HepG2 (cell line): ENCODE measurements around the gene SCFD2. TPM values are rescaled to one million over a fixed set of nuclear protein-coding genes. Genes with fewer than 3 reads are reported as not detected.

ENCODE experiments used
- ATAC-seq: fragments of 200-7000 bp; cut with Tn5 transposase; 3 replicates; pipeline ENCODE4 v1.9.1; 2020; ENCODE audit warnings: mild to moderate bottlenecking, moderate library complexity
- BruUV-seq: library from RNA; stranded (reverse); fragments of 400-500 nt; replicated peaks from 2 replicates; lab custom pipeline; 2021; lab: Mats Ljungman, UMichigan
- CTCF ChIA-PET: fragments of 300-600 bp; formaldehyde crosslinking; extraction: SDS; loops from one replicate; lab custom pipeline; 2021; ENCODE audit warnings: low total read pairs, inconsistent platforms, low intra/inter-chr PET ratio; lab: Yijun Ruan, JAX
- POLR2A ChIA-PET: fragments of 350-600 bp; sonication (Branson Sonifier 250); formaldehyde crosslinking; loops from one replicate; lab custom pipeline; 2020; ENCODE audit warnings: antibody characterized with exemption, inconsistent platforms; lab: Yijun Ruan, JAX
- DNase-seq: peaks from one replicate; pipeline ENCODE4 v3.0.0-alpha.2; 2015; ENCODE audit warnings: low spot score
- FAIRE-seq: peaks from 3 replicates; lab custom pipeline; 2011; peaks lifted over from hg19 to GRCh38; lab: Jason Lieb, UNC
- H2AFZ ChIP-seq: one replicate; pipeline ENCODE4 v1.6.1; 2011; ENCODE audit warnings: low read length, inconsistent platforms
- H3K27ac ChIP-seq: fragments of 300-600 bp; 3 replicates; pipeline ENCODE4 v1.8.0; 2011; ENCODE audit warnings: mixed run types, mild to moderate bottlenecking, mixed read lengths, low read length, inconsistent platforms; ENCODE audit not compliant: insufficient read depth; ENCODE audit errors: extremely low read length
- H3K27me3 ChIP-seq, 2 experiments: fragments of 200-600 bp in 1 of 2; 2 replicates in 1 of 2; 3 replicates in 1 of 2; pipeline versions ENCODE4 v1.6.0 to v1.8.0; 2011; ENCODE audit warnings: low read length in 2 of 2, mild to moderate bottlenecking in 2 of 2, moderate library complexity in 2 of 2, inconsistent platforms in 1 of 2; ENCODE audit not compliant: insufficient read depth in 2 of 2, control insufficient read depth in 1 of 2
- H3K36me3 ChIP-seq, 2 experiments: fragments of 200-600 bp in 1 of 2; replicated peaks in 1 of 2; 2 replicates in 1 of 2; 3 replicates in 1 of 2; pipeline versions ENCODE4 v1.5.1 to v1.8.0; 2011; ENCODE audit warnings: low read length in 2 of 2, inconsistent platforms in 1 of 2; ENCODE audit not compliant: insufficient read depth in 2 of 2, control insufficient read depth in 1 of 2
- H3K4me1 ChIP-seq: 2 replicates; pipeline ENCODE4 v1.5.1; 2012; ENCODE audit warnings: low read length, inconsistent platforms; ENCODE audit not compliant: insufficient read depth
- H3K4me2 ChIP-seq: 2 replicates; pipeline ENCODE4 v1.6.0; 2011; ENCODE audit warnings: low read depth, low read length, inconsistent platforms
- H3K4me3 ChIP-seq, 3 experiments: fragments of 200-600 bp in 1 of 3; sonication (generic), shearing (Covaris generic) in 1 of 3; replicated peaks in 1 of 3; 2 replicates each; pipeline ENCODE4 v1.5.1; 2011 to 2016; ENCODE audit warnings: low read length in 3 of 3, inconsistent platforms in 2 of 3, low read depth in 2 of 3, mild to moderate bottlenecking in 2 of 3, control low read depth in 1 of 3, mixed read lengths in 1 of 3; ENCODE audit not compliant: insufficient read depth in 1 of 3
- H3K79me2 ChIP-seq: one replicate; pipeline ENCODE4 v1.6.1; 2011; ENCODE audit warnings: low read length, inconsistent platforms; ENCODE audit not compliant: insufficient read depth
- H3K9ac ChIP-seq: 2 replicates; pipeline ENCODE4 v1.6.0; 2011; ENCODE audit warnings: mild to moderate bottlenecking, low read depth, low read length, inconsistent platforms; ENCODE audit not compliant: insufficient read depth
- H3K9me3 ChIP-seq: 2 replicates; pipeline ENCODE4 v1.5.1; 2012; ENCODE audit warnings: mild to moderate bottlenecking, low read length
- H4K20me1 ChIP-seq: 2 replicates; pipeline ENCODE4 v1.6.0; 2011; ENCODE audit warnings: inconsistent platforms, mild to moderate bottlenecking, low read length, moderate library complexity; ENCODE audit not compliant: insufficient read depth
- GMEB2 ChIP-seq: IDR thresholded peaks from 2 replicates; pipeline ENCODE4 v1.6.1; 2016; ENCODE audit warnings: missing biosample characterization, missing genetic modification reagents, low read depth
- MAFF ChIP-seq: IDR thresholded peaks from 2 replicates; pipeline ENCODE4 v1.6.1; 2011; ENCODE audit warnings: low read depth, low read length, improper control_type of control experiment
- MEF2D ChIP-seq: sonication (generic); formaldehyde crosslinking; IDR thresholded peaks from 2 replicates; pipeline ENCODE4 v1.5.1; 2020; ENCODE audit warnings: mild to moderate bottlenecking, missing genetic modification reagents
- MYC ChIP-seq: sonication (generic); formaldehyde crosslinking; IDR thresholded peaks from 2 replicates; pipeline ENCODE4 v1.9.0; 2021; ENCODE audit warnings: missing genetic modification reagents, borderline replicate concordance
- PAF1 ChIP-seq: IDR thresholded peaks from 2 replicates; pipeline ENCODE4 v1.6.1; 2016; ENCODE audit warnings: missing genetic modification reagents, missing compliant biosample characterization
- SNAI1 ChIP-seq: sonication (generic); formaldehyde crosslinking; IDR thresholded peaks from 2 replicates; pipeline ENCODE4 v1.5.0; 2020; ENCODE audit warnings: mild to moderate bottlenecking, missing genetic modification reagents, borderline replicate concordance
- ZBTB21 ChIP-seq: sonication (generic); formaldehyde crosslinking; IDR thresholded peaks from 2 replicates; pipeline ENCODE4 v1.4.0; 2020; ENCODE audit warnings: missing genetic modification reagents
- ZFAT ChIP-seq: sonication (generic); formaldehyde crosslinking; conservative IDR thresholded peaks from 2 replicates; pipeline ENCODE4 v1.8.1; 2023; ENCODE audit warnings: missing genetic modification reagents, inconsistent platforms
- ZFX ChIP-seq: sonication (generic); formaldehyde crosslinking; IDR thresholded peaks from 2 replicates; pipeline ENCODE4 v1.4.0; 2020; ENCODE audit warnings: mild to moderate bottlenecking, low read depth, missing genetic modification reagents, moderate library complexity
- ZNF564 ChIP-seq: sonication (generic); formaldehyde crosslinking; IDR thresholded peaks from 2 replicates; pipeline ENCODE4 v1.8.1; 2023; ENCODE audit warnings: mild to moderate bottlenecking, missing genetic modification reagents
- ZNF570 ChIP-seq: sonication (generic); formaldehyde crosslinking; IDR thresholded peaks from 2 replicates; pipeline ENCODE4 v1.4.0; 2020; ENCODE audit warnings: mild to moderate bottlenecking, missing genetic modification reagents, borderline replicate concordance
- ZNF75D ChIP-seq: sonication (generic); formaldehyde crosslinking; IDR thresholded peaks from 2 replicates; pipeline ENCODE4 v1.8.1; 2023; ENCODE audit warnings: missing genetic modification reagents, mild to moderate bottlenecking, borderline replicate concordance
- WGBS: methylation state at CpG from one replicate; pipeline ENCODE4 v1.1.6; 2017; ENCODE audit warnings: low lambda C conversion rate; 5-methylcytosine and 5-hydroxymethylcytosine counted together
- in situ Hi-C: cut with HindIII; loops from 2 replicates; pipeline ENCODE4 v1.10.0; 2017; ENCODE audit warnings: low pct_unique_long_range_greater_than_20kb; ENCODE audit not compliant: extremely low pct_ligation_motif_present
- intact Hi-C: fragments of 100-400 bp; cut with micrococcal nuclease; formaldehyde crosslinking; loops from one replicate; pipeline ENCODE4 v1.10.0; 2022; ENCODE audit not compliant: unreplicated experiment
- polyA plus RNA-seq, 8 experiments: library from polyadenylated mRNA; depleted of rRNA in 3 of 8; stranded (reverse) in 7 of 8; unstranded in 1 of 8; fragments of >200 nt; fragmentation: Illumina TruSeq in 4 of 8; extraction: Trizol in 4 of 8; gene quantifications; 2 replicates each; pipeline versions ENCODE4 v1.2.1 to v1.2.3, GENCODE V29; 2011 to 2016; ENCODE audit warnings: low read depth in 4 of 8, missing spikeins in 1 of 8, mixed read lengths in 1 of 8; ENCODE audit not compliant: insufficient read depth in 1 of 8
- total RNA-seq, 5 experiments: library from RNA; depleted of rRNA; stranded (reverse); fragments of >200 nt; fragmentation: Illumina TruSeq; extraction: Trizol; gene quantifications; 2 replicates each; pipeline ENCODE4 v1.2.3, GENCODE V29; 2016; ENCODE audit warnings: low read depth in 1 of 5

SCFD2 gene
- total and polyA plus RNA-seq, 2 of the 13 experiments (the other 11 are each of a cell fraction or from before 2014, with no cell fraction given): 4.6 to 15.6 TPM

- POLR2A ChIA-PET: no interaction called here
- intact Hi-C loops (loop anchor here (5.0 kb wide), 1 partner anchor 279 kb away; no protein-coding TSS in a partner anchor), in situ Hi-C loops (no loop called here)
- Histone ChIP-seq H3K27me3 (no peaks in the 10 kb centered on the region; a peak in 1 of 5 replicates), H3K9me3 (no peaks in the 10 kb centered on the region), H3K36me3 (no peaks in the 10 kb centered on the region), H3K9ac (no peak overlapping the region), H3K27ac (no peak overlapping the region), H3K4me3 (no peak overlapping the region), H4K20me1 (no peaks in the 10 kb centered on the region), H3K79me2 (no peaks in the 10 kb centered on the region), H2AFZ (no peak overlapping the region), H3K4me1 (peaks cover 19% of the 10 kb centered on the region), H3K4me2 (no peak overlapping the region)
- CTCF ChIA-PET: no interaction called here
- ATAC-seq (no peak), FAIRE-seq (no peak), DNase-seq (no peak)
- BruUV-seq: no TSS peak
- no peak for TF ChIP-seq GMEB2 (CRISPR knock-in tag)
- TF ChIP-seq ZFX (CRISPR knock-in tag): no peak
- no peak for TF ChIP-seq ZFAT
- TF ChIP-seq ZNF570 (CRISPR knock-in tag): no peak
- no peak for TF ChIP-seq MYC (CRISPR knock-in tag)
- 92% methylated on average over 7 of the region's 7 CpGs for WGBS
Measured at GRCh38 chr4:52836678-52837077, 529.2 kb downstream of the SCFD2 start.

- ATAC-seq: no peak
- no peak for DNase-seq
- no peak for FAIRE-seq
- TF ChIP-seq MAFF (no peak), PAF1 (CRISPR knock-in tag) (no peak), ZNF564 (CRISPR knock-in tag) (no peak), SNAI1 (CRISPR knock-in tag) (no peak), MEF2D (CRISPR knock-in tag) (no peak), ZNF75D (no peak), ZBTB21 (CRISPR knock-in tag) (no peak)
- Histone ChIP-seq H3K27ac (no peak overlapping the region), H3K4me3 (no peak overlapping the region), H3K9ac (no peak overlapping the region), H3K4me1 (peaks cover 19% of the 10 kb centered on the region), H4K20me1 (no peaks in the 10 kb centered on the region), H2AFZ (no peak overlapping the region), H3K36me3 (no peaks in the 10 kb centered on the region), H3K27me3 (no peaks in the 10 kb centered on the region), H3K4me2 (no peak overlapping the region), H3K79me2 (no peaks in the 10 kb centered on the region), H3K9me3 (no peaks in the 10 kb centered on the region)
- WGBS: 33% methylated on average over 1 of the region's 3 CpGs
- POLR2A ChIA-PET: no interaction called here
- BruUV-seq: no TSS peak
- in situ Hi-C loops (no loop called here), intact Hi-C loops (loop anchor here (5.0 kb wide), 1 partner anchor 279 kb away; no protein-coding TSS in a partner anchor)
- CTCF ChIA-PET: no interaction called here
Measured at GRCh38 chr4:52836120-52836519, 529.7 kb downstream of the SCFD2 start.
